Measurements from ENCODE around the gene PLEKHM3.

DNA sequence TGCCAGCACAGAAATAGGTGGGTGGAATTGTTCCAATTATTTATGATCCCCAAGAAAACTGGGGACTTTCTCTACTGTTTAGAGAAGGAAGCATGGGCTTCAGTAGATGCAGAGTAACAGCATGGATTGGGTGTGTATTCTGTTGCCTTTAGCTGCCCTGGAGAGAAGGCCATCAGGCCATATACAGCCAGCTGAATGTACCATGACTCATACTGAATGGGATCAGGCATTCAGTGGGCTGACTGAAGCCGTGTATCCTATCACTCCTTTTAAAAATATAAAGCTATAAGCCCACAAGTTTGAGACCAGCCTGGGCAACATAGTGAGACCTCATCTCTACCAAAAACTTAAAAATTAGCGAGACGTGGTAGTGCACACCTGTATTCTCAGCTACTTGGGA lies 16.7 kb upstream of the PLEKHM3 start:
- TF ChIP-seq, protein P1, sequence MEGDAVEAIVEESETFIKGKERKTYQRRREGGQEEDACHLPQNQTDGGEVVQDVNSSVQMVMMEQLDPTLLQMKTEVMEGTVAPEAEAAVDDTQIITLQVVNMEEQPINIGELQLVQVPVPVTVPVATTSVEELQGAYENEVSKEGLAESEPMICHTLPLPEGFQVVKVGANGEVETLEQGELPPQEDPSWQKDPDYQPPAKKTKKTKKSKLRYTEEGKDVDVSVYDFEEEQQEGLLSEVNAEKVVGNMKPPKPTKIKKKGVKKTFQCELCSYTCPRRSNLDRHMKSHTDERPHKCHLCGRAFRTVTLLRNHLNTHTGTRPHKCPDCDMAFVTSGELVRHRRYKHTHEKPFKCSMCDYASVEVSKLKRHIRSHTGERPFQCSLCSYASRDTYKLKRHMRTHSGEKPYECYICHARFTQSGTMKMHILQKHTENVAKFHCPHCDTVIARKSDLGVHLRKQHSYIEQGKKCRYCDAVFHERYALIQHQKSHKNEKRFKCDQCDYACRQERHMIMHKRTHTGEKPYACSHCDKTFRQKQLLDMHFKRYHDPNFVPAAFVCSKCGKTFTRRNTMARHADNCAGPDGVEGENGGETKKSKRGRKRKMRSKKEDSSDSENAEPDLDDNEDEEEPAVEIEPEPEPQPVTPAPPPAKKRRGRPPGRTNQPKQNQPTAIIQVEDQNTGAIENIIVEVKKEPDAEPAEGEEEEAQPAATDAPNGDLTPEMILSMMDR (IDR thresholded peaks at IDR 0.05), result no peak
- TF ChIP-seq POLR2A (IDR thresholded peaks at IDR 0.05), result no peak

Measured in adrenal gland (tissue), 5 donors.